ENCODE results near the gene FADS2.

DNA sequence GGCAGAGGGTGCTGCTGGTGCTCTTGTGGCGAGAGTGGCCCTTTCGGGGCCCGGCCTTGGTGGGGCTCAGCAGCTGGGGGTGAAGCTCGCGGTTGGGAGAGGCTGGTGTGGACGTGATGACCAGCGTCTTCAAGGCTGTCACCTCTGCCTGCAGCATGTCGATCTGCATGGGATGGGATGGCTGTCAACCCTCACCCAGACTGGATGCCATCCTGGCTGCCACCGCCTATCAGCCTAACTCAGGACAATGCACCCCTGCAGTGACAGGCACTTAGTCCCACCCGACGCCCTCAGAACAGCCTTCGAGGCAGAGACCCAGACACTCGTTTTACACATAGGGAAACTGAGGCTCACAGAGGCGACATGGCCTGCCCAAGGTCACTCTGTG lies 78.4 kb downstream of the FADS2 start:
- TF ChIP-seq SMC3 (conservative IDR thresholded peaks at IDR 0.05; ENCODE audit: poor library complexity) (no peak), EP300 (conservative IDR thresholded peaks at IDR 0.05; ENCODE audit: poor library complexity, severe bottlenecking) (no peak), EZH2 (IDR thresholded peaks at IDR 0.05; ENCODE audit: borderline replicate concordance, insufficient read depth, low read length, poor library complexity, severe bottlenecking) (no peak), RAD21 (conservative IDR thresholded peaks at IDR 0.05) (no peak), REST (IDR thresholded peaks at IDR 0.05; ENCODE audit: borderline replicate concordance) (no peak), MXI1 (conservative IDR thresholded peaks at IDR 0.05; ENCODE audit: poor library complexity, severe bottlenecking) (no peak), TAF1 (IDR thresholded peaks at IDR 0.05; ENCODE audit: low read depth) (no peak)
- TF ChIP-seq, protein P1, sequence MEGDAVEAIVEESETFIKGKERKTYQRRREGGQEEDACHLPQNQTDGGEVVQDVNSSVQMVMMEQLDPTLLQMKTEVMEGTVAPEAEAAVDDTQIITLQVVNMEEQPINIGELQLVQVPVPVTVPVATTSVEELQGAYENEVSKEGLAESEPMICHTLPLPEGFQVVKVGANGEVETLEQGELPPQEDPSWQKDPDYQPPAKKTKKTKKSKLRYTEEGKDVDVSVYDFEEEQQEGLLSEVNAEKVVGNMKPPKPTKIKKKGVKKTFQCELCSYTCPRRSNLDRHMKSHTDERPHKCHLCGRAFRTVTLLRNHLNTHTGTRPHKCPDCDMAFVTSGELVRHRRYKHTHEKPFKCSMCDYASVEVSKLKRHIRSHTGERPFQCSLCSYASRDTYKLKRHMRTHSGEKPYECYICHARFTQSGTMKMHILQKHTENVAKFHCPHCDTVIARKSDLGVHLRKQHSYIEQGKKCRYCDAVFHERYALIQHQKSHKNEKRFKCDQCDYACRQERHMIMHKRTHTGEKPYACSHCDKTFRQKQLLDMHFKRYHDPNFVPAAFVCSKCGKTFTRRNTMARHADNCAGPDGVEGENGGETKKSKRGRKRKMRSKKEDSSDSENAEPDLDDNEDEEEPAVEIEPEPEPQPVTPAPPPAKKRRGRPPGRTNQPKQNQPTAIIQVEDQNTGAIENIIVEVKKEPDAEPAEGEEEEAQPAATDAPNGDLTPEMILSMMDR (IDR thresholded peaks at IDR 0.05; ENCODE audit: poor library complexity, severe bottlenecking): no peak
